Fibroblast of lung (primary cell): ENCODE data around the gene TTC22. TPM values are rescaled to one million over a fixed set of nuclear protein-coding genes. Genes with fewer than 3 reads are reported as not detected.

Experiments
- DNase-seq, 2 donors: peaks; one replicate each; pipeline versions ENCODE4 v3.0.0 to v3.0.0-alpha.2; 2010; ENCODE audit warnings: low read depth in 2 of 2
- H2AFZ ChIP-seq: 2 replicates; pipeline ENCODE4 v1.5.1; 2012; ENCODE audit warnings: low read length, control low read depth, inconsistent platforms
- H3K27ac ChIP-seq: 2 replicates; pipeline ENCODE4 v1.5.1; 2011; ENCODE audit warnings: low read length, control low read depth; ENCODE audit not compliant: insufficient read depth
- H3K27me3 ChIP-seq: 2 replicates; pipeline ENCODE4 v1.5.1; 2011; ENCODE audit warnings: mild to moderate bottlenecking, low read length; ENCODE audit not compliant: control insufficient read depth, insufficient read depth
- H3K36me3 ChIP-seq: 2 replicates; pipeline ENCODE4 v1.5.1; 2011; ENCODE audit warnings: low read length; ENCODE audit not compliant: control insufficient read depth, insufficient read depth
- H3K4me1 ChIP-seq: 2 replicates; pipeline ENCODE4 v1.5.1; 2011; ENCODE audit warnings: low read length; ENCODE audit not compliant: control insufficient read depth, insufficient read depth; ENCODE audit errors: extremely low read depth
- H3K4me2 ChIP-seq: 2 replicates; pipeline ENCODE4 v1.5.1; 2011; ENCODE audit warnings: low read length, control low read depth; ENCODE audit not compliant: insufficient read depth; ENCODE audit errors: extremely low read depth
- H3K4me3 ChIP-seq, 4 experiments: fragments of 200-600 bp in 1 of 4; sonication (generic) in 1 of 4; replicated peaks in 1 of 4; 2 replicates each; pipeline ENCODE4 v1.5.1; 2011 to 2016; ENCODE audit warnings: low read length in 4 of 4, low read depth in 3 of 4, mild to moderate bottlenecking in 3 of 4, control low read depth in 2 of 4, inconsistent platforms in 1 of 4, mixed read lengths in 1 of 4; ENCODE audit not compliant: insufficient read depth in 1 of 4; ENCODE audit errors: control extremely low read depth in 1 of 4
- H3K79me2 ChIP-seq: 2 replicates; pipeline ENCODE4 v1.5.1; 2012; ENCODE audit warnings: mild to moderate bottlenecking, low read length, inconsistent platforms; ENCODE audit not compliant: control insufficient read depth, insufficient read depth
- H3K9ac ChIP-seq: 2 replicates; pipeline ENCODE4 v1.5.1; 2011; ENCODE audit warnings: mild to moderate bottlenecking, low read length, control low read depth; ENCODE audit not compliant: insufficient read depth
- H3K9me3 ChIP-seq: 2 replicates; pipeline ENCODE4 v1.5.1; 2012; ENCODE audit warnings: low read depth, low read length; ENCODE audit not compliant: control insufficient read depth, insufficient read depth
- H4K20me1 ChIP-seq: 2 replicates; pipeline ENCODE4 v1.5.1; 2011; ENCODE audit warnings: low read length; ENCODE audit not compliant: control insufficient read depth, insufficient read depth; ENCODE audit errors: extremely low read depth
- CTCF ChIP-seq, 2 donors: IDR thresholded peaks in 1 of 2; conservative IDR thresholded peaks in 1 of 2; 1 replicate in 1 of 2; 2 replicates in 1 of 2; pipeline ENCODE4 v1.5.1; 2011 to 2012; ENCODE audit warnings: low read length in 2 of 2, control low read depth in 1 of 2, inconsistent platforms in 1 of 2, low read depth in 1 of 2, mild to moderate bottlenecking in 1 of 2
- EZH2 ChIP-seq: IDR thresholded peaks from 2 replicates; pipeline ENCODE4 v1.5.1; 2012; ENCODE audit warnings: low read length, control low read depth, mild to moderate bottlenecking; ENCODE audit errors: missing control alignments
- polyA plus RNA-seq, 2 donors: library from polyadenylated mRNA; depleted of rRNA in 1 of 2; stranded (reverse) in 1 of 2; unstranded in 1 of 2; fragments of >200 nt; gene quantifications; 2 replicates each; pipeline ENCODE4 v1.2.1, GENCODE V29; 2011 to 2012; ENCODE audit warnings: missing spikeins in 1 of 2
- total RNA-seq: library from RNA; depleted of rRNA; stranded (reverse); fragments of >200 nt; gene quantifications from 2 replicates; pipeline ENCODE4 v1.2.1, GENCODE V29; 2014

TTC22 gene
- total and polyA plus RNA-seq, 2 donors (not counting 1 experiment from before 2014, with no cell fraction given), result not detected

- no peak overlapping the region for H3K9ac ChIP-seq
- no peak overlapping the region for H3K4me2 ChIP-seq
- H3K4me3 ChIP-seq, result no peak overlapping the region
- no peaks in the 10 kb centered on the region for H4K20me1 ChIP-seq
- no peaks in the 10 kb centered on the region for H3K4me1 ChIP-seq
- peaks cover 28% of the 10 kb centered on the region for H3K27me3 ChIP-seq
- TF ChIP-seq CTCF (conservative IDR thresholded peaks at IDR 0.05 in 1 of 2, IDR thresholded peaks at IDR 0.05 in 1 of 2; ENCODE audit: low read depth in 1 of 2, low read length in 2 of 2) (no peak), EZH2 (no peak)
- no peak overlapping the region for H2AFZ ChIP-seq
- H3K9me3 ChIP-seq, result no peaks in the 10 kb centered on the region
- H3K36me3 ChIP-seq, result no peaks in the 10 kb centered on the region
- DNase-seq, result no peak
- H3K79me2 ChIP-seq, result no peaks in the 10 kb centered on the region
- H3K27ac ChIP-seq, result no peak overlapping the region
These were observed 2.1 kb downstream of the TTC22 start for GRCh38 chr1:54798769-54799641.

GRCh38 chr1:54798206-54798605, 2.9 kb downstream of the TTC22 start:
- no peak overlapping the region for H3K9ac ChIP-seq
- H4K20me1 ChIP-seq, result no peaks in the 10 kb centered on the region
- H3K4me3 ChIP-seq, result no peak overlapping the region
- H3K36me3 ChIP-seq, result no peaks in the 10 kb centered on the region
- H3K79me2 ChIP-seq, result no peaks in the 10 kb centered on the region
- H3K27ac ChIP-seq, result no peak overlapping the region
- DNase-seq, result no peak
- H3K4me1 ChIP-seq, result no peaks in the 10 kb centered on the region
- TF ChIP-seq EZH2 (no peak), CTCF (conservative IDR thresholded peaks at IDR 0.05 in 1 of 2, IDR thresholded peaks at IDR 0.05 in 1 of 2; ENCODE audit: low read depth in 1 of 2, low read length in 2 of 2) (no peak)
- H2AFZ ChIP-seq, result no peak overlapping the region
- H3K9me3 ChIP-seq, result no peaks in the 10 kb centered on the region
- no peak overlapping the region for H3K4me2 ChIP-seq
- H3K27me3 ChIP-seq, result peaks cover 28% of the 10 kb centered on the region

- H3K9me3 ChIP-seq, result no peaks in the 10 kb centered on the region
- no peaks in the 10 kb centered on the region for H3K4me1 ChIP-seq
- TF ChIP-seq EZH2 (no peak), CTCF (conservative IDR thresholded peaks at IDR 0.05 in 1 of 2, IDR thresholded peaks at IDR 0.05 in 1 of 2; ENCODE audit: low read depth in 1 of 2, low read length in 2 of 2) (no peak)
- no peak overlapping the region for H2AFZ ChIP-seq
- H3K27ac ChIP-seq, result no peak overlapping the region
- no peaks in the 10 kb centered on the region for H3K36me3 ChIP-seq
- H3K4me3 ChIP-seq, result no peak overlapping the region
- DNase-seq, result no peak
- no peak overlapping the region for H3K9ac ChIP-seq
- no peaks in the 10 kb centered on the region for H4K20me1 ChIP-seq
- H3K4me2 ChIP-seq, result no peak overlapping the region
- peaks cover 26% of the 10 kb centered on the region for H3K27me3 ChIP-seq
- H3K79me2 ChIP-seq, result no peaks in the 10 kb centered on the region
These were observed 4.2 kb downstream of the TTC22 start for GRCh38 chr1:54796902-54797301.
